OCI-LY1 (cell line): ENCODE data around the gene RCC1.

Experiments
- CTCF ChIP-seq: fragments of 200-600 bp; sonication (generic), shearing (Covaris generic); IDR thresholded peaks from 2 replicates; pipeline ENCODE4 v1.5.1; 2017; ENCODE audit warnings: mild to moderate bottlenecking, antibody characterized with exemption, low read length, moderate library complexity, mixed read lengths
- EZH2 ChIP-seq: fragments of 200-600 bp; sonication (generic), shearing (Covaris generic); IDR thresholded peaks from 2 replicates; pipeline ENCODE4 v1.8.0; 2017; ENCODE audit warnings: borderline replicate concordance, mixed run types, mild to moderate bottlenecking, antibody characterized with exemption, low read length, moderate library complexity, mixed read lengths

GRCh38 chr1:28510970-28511440 is 5.2 kb downstream of the RCC1 start:
- no peak for TF ChIP-seq CTCF
- no peak for TF ChIP-seq EZH2
